GM10266 (cell line): ENCODE results near the gene SIK1.
"Not testable (repeated sequence)": the region's sequence is repeated elsewhere in the genome, so short reads cannot be mapped to it uniquely, and the experiment has no call there.

Source experiments
- DNase-seq: peaks from one replicate; pipeline ENCODE4 v3.0.0; 2012; ENCODE audit errors: extremely low spot score

The SIK1 gene

DNA sequence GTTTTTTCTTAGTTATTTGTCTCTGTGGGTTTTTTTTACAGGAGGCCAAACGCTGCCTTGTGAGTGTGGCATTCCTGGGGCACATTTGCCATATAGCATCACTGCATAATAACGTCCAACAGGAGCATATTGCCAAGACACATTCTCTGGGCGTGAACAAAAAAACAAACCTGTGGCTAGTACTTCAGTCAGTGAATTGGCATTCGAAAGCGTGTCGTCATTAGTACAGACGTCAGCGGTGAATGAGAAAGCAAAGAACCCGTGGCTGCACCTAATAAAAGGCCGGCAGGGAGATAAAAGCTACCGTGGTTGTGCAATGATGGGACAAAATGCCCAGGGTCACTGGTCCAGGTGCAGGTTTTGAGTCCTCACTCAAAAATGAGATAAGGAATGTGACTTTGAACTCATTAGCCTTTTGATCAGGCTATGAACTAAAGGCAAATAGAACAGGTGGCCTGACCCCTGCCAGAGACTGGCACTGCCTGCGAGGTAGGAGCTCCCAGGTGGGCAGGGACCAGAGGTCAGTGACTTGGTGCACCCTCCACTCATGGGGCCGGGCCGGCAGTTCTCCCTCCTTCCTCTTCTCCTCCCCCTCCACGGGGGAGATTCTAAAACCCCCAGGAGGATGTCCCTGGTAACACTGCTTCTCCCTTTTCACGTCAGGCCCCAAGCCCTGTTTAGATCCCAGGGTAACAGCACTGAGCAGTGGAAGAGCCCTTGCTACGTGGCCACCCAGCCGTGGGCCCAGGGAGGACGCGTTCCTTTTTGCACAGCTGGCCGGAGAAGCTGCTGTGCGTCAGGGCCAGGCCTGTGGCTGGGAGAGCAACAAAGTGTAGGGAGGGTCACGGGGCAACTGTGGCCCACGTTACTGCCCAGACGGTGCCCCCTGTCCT, 14.2 kb upstream of the SIK1 start:
- not testable (repeated sequence) for DNase-seq

DNA sequence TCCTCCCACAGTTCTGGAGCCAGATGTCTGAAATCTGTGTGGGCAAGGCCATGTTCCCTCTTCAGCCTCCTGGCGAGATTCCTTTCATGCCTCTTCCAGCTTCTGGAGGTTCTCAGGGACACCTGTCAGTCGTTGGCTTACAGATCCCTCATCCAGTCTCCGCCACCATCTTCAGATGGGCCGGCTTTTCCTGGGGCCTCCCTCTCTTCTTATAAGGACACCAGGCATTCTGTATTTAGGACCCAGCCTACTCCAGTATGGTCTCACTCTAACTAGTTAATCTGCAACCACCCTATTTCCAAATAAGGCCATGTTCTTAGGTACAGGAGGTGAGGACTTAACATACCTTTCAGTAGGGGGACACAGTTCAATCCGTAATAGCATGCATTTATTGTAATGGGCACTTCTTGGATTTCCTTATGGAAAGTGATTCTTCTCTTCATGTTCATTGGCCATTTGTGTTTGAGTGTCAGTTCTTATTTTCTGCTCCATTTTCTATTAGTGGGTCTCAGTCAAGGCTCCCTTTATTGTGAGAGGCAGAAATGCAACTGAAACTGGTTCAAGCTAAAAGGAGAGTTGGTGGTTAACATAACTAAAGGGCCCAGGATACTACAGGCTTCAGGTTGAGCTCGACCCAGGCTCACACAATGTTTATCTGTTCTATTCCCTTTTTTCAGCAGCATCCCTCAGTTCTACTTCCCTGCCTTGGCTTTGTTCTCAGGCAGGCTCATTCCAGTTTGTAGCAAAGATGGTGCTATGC, 12.6 kb upstream of the SIK1 start:
- DNase-seq = not testable (repeated sequence)

DNA sequence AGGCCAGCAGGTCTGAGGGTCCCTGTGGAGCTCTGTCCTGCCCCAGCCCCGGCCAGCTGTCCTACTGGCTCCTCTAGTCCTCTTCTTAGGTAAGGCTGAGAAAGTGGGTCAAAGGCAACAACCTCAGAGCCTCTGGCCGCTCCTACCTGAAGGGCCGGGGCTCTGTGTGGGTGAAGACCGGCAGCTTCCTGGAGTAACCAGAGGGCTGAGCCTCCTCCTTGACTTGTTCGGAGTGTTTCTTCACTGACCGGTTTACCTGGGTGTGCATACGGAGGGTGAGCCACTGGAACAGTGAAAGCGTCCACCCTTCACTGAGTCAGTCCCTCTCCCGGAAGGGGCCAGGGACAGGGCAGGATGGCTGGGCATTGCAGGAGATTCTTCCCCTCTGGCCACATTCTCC, 9.3 kb upstream of the SIK1 start:
- not testable (repeated sequence) for DNase-seq

GRCh38 chr21:43433340-43434136, 6.6 kb upstream of the SIK1 start:
- not testable (repeated sequence) for DNase-seq

DNA sequence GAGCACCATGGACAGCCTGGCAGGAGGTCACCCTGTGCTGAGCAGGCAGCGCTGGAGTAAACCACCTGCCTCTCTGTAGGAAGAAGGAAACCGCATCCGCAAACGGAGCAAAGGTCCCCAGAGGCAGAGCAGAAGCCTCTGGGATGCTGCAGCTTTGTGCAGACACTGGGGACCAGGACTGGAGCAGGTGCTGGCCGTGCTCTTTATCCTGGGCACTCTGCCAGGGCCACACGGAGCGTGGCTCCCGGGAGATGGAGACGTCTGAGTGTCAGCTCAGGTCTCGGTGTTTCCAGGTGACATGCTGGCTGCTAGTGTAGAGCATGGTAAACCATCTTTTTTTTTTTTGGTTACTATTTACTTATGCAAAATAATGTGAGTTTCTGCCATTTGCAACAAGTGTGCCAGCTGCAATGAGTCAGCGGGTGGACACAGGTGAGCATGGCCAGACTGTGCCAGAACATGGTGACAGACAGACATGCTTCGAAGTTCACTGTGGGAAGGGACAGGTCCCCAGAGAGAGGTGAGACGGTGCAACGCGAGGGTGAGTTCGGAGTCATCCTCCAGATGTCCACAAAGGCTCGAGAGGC, 4.0 kb upstream of the SIK1 start:
- not testable (repeated sequence) for DNase-seq

DNA sequence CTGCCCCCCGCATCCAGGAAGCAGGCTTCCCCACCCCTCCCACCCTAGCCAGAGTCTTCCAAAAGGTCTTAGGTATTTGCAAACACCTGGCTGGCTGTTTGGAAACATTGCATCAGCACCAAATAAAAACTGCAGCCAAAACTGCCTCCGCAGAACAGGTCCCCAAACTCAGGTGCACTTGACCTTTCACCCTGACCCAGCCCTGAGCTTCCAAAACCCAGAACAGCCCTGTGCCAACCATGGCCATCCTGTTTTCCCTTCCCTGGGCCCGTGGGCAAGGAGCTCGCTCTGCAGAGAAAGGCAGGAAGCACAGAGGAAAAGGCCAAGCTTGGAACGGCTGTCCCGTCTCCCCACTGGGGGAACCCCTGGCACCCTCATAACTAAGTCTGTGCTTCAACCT, 2.0 kb upstream of the SIK1 start:
- not testable (repeated sequence) for DNase-seq

- not testable (repeated sequence) for DNase-seq
Observed at GRCh38 chr21:43427242-43427559, 270 bp upstream of the SIK1 start.

DNA sequence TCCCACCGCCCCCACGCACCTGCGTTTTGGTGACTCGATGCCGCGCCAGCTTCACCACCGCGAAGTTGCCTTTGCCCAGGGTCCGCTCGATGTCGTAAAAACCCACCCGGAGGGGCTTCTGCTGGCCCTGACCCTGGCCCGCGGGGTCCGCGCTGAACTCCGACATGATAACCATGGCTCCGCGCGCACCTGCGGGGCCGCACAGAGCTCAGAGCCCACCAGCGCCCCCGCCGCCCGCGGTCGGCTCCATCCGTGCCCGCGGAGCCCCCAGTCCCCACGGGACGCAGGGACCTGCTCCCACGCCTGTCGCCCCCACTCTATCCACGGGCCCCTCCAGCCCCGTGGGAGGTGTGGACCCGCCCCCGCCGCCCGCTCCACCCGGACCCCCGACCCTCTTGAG, 927 bp downstream of the SIK1 start:
- DNase-seq = not testable (repeated sequence)

DNA sequence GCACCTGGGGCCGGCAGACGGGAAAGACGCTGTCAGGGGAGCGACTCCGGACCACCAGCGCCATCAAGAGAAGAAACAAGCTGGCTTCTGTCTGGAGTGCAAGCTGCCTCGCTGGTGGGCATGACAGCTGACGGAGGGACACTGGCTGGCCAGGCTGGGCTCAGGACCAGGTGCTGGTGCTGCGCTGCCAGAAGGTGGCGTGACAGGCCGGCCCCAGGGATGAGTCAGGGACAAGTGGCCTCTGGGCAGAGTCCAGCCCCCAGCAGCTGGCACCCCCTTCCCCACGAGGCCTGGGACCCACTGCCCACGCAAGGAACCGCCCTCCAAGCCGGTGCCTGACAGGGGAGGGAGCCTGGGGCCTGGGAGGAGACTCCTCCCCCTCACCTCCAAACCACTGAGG, 7.5 kb downstream of the SIK1 start:
- not testable (repeated sequence) for DNase-seq

DNA sequence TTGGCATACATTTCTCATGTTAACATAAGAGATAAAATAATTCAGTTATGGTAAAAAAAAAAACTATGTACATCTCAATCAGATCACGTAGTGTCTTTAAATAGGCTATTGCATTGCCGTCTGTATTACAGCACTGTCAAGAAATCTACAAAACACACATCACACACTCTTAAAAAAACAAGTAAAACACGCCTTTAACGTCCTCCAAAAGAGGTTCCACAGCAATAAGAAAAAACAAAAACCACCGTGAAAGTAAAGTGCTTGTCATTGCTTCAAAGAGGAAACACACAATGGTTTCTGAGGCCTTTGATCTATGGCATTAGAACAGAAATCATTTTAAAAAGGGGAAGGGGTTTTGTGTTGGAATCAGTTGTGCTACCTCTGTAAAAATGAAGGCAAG, 12.4 kb downstream of the SIK1 start:
- not testable (repeated sequence) for DNase-seq

DNA sequence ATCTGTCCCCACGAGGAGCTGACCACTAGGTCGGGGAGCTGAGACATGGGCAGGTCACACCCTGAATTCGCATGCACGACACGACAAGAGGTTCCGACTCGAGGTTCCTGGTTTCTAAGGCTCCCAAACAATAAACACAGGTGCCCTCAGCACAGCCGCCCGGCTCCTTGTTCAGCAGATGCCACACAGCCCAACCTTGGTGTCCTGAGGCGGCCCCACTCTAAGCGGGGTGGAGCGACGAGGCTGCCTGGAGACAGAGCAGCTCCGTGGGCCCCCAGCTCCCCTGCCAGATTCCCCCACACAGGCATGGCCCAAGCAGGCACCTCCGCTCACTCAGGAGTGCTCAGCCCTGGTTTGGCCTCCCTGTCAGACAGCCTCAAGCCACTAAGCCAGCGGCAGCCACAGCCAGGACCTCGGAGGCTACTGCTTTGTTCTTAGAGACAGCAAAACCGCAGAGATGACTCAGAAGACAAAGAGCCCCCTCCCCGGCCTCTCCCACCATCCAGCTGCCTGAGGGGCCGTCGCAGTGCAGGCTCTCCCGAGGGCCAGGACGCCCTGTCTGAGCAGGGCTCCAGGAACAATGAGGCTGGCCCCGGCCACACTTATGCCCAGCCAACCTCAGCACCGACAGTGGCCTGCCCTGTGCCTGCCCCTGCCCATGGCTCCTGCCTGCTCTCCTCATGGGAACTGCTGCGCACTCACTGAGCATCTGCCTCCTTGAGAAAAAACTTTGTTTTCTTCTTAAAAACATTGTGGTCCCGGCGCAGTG, 14.7 kb downstream of the SIK1 start:
- DNase-seq = not testable (repeated sequence)

DNA sequence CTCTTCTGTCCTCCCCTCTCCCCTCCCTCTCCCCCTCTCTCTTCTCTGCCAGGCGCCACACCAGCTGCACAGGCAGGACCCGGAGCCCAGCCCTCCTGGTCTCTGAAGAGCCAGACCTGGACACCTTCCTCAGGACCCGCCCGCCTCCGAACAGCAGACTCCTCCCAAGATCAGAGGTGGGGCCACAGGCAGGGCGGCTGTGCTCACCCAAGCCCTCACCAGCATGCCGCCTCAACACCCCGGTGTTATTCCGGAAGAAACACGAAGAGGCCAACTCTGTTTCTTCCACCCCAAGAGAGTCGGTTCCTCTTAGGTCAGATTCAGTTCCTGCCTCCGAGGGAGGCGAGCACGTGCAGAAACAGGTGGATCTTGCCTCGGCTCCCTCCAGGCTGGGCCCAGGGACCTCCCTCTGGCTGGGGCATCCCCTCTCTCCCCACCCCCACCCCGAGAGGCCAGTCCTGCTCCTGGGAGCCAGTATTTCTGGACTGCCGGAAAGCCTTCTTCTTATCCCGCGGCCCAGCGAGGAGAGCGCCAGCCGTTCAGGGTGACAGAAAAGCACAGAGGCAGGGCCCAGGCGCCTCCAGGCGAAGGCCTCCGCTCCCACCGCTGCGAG, 16.4 kb downstream of the SIK1 start:
- DNase-seq = not testable (repeated sequence)

GRCh38 chr21:43407139-43407538, 19.8 kb downstream of the SIK1 start:
- not testable (repeated sequence) for DNase-seq

GRCh38 chr21:43404450-43404849, 22.5 kb downstream of the SIK1 start:
- not testable (repeated sequence) for DNase-seq

DNA sequence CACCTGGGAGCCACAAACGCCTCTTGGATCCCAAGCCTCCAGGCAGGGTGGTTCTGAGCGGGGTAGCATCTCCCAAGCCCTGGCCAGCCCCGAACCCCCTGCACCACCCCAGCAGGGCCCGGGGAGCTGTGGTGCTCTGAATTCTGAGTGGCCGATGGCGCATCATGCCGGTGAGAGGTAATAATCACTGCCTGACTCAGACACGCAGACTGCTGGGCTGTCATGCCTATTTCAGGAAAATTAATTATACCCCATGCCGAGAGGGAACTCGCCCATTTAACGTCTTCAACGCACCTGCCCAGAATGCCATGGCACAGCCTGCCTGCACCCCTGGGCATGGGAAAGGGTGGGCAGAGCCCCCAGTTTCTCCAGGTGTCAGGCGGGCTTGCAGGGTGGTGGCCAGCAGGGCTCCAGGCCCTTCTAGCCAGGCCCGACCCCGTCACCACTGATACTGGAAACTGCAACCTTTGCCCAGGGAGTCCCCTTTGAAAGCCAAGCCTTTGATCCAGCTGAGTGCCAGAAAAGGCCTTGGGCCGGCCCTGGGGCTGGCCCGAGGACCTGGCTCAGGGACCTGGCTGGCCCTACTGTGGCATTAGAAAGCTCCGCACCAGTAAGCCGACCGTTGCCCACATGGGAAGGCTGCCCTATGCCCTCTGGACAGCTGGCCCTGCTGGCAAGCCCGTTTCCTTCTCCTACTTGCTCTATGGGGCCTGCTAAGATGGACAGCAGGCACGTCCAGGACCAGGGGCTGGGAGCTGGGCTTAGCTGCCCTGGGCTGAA, 23.1 kb downstream of the SIK1 start:
- not testable (repeated sequence) for DNase-seq

DNA sequence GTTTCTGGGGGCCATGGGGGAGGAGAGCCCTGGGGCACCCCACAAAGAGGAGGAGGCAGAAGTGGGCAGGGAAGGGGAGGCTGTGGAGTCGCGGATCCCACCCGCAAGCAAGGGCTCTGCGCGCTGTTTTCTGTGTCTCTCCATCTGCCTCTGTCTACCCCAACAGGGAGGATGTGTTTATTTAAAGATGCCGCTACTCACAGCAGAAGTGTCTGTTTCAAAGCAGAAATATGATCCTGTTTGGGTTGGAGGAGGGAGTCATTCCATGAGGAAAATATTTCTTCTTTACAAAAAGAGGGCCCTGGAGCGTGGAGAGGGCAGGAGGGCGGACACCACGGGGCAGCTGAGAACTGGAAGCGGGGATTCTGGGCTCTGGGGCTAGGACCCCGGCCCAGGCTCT, 25.8 kb downstream of the SIK1 start:
- not testable (repeated sequence) for DNase-seq

- DNase-seq = not testable (repeated sequence)
Observed at GRCh38 chr21:43399595-43400015, 27.3 kb downstream of the SIK1 start.

DNA sequence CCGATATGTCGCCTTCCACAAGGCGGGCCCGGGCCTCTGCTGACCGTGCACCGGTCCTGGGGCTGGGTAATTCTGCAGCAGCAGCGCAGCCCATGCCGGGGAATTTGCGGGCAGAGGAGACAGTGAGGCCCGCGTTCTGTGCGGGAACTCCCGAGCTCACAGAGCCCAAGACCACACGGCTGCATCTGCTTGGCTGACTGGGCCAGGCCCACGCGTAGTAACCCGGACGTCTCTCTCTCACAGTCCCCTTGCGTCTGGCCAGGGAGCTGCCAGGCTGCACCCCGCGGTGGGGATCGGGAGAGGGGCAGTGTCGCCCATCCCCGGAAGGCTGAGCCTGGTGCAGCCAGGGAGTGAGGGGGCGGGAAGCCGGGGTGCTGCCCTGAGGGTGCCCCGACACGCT, 27.8 kb downstream of the SIK1 start:
- not testable (repeated sequence) for DNase-seq

DNA sequence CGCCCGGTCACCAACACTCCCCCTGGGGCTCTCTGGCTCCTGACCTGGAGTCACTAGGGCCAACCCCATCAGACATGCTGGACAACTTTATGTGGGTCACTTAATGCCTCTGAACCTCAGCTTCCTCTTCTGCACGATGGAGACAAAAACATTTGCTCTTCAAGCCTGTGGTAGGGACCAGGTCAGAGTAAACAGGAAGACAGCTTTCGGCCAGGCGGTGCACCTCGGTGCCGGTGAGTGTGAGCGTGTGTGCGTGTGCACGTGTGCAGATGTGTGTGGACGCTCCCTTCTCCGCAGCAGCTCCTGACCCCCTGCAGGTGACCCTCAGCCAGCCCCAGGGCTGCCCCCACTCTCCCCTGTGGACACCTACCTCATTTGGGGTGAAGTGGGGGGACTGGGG, 28.4 kb downstream of the SIK1 start:
- DNase-seq = not testable (repeated sequence)
